ENCODE results near the gene ADGRB2. TPM values are rescaled to one million over a fixed set of nuclear protein-coding genes. Genes with fewer than 3 reads are reported as not detected.
"Not testable (repeated sequence)": the region's sequence is repeated elsewhere in the genome, so short reads cannot be mapped to it uniquely, and the experiment has no call there.

ADGRB2 gene
- total RNA-seq, 1 donor from 2014 or later = not detected

DNA sequence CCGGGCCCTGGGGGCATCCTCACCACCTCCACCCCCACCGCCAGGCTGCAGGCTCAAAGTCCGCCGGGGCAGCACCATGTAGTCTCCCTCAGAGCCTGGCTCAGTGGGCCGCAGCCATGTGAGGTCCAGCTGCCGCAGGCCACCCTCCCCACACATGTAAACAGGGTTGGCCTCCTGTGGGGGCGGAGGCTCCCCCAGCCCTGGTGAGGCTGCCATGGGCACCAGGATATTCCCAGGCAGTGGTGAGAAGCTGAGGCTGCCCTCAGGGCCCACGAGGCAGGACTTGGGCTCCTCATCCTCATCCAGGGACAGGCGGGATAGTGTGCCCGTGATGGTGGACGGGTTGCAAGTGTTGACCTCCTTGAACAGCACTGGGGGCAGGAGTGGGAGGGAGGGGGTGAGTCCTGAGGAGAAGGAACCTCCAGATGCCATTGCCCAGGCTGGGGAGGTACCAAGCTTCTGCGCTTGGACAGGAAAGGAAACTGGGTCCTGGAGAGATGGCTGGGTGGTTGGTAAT, 33.0 kb downstream of the ADGRB2 start:
- ATAC-seq (no peak), DNase-seq (ENCODE audit: low spot score) (no peak)

DNA sequence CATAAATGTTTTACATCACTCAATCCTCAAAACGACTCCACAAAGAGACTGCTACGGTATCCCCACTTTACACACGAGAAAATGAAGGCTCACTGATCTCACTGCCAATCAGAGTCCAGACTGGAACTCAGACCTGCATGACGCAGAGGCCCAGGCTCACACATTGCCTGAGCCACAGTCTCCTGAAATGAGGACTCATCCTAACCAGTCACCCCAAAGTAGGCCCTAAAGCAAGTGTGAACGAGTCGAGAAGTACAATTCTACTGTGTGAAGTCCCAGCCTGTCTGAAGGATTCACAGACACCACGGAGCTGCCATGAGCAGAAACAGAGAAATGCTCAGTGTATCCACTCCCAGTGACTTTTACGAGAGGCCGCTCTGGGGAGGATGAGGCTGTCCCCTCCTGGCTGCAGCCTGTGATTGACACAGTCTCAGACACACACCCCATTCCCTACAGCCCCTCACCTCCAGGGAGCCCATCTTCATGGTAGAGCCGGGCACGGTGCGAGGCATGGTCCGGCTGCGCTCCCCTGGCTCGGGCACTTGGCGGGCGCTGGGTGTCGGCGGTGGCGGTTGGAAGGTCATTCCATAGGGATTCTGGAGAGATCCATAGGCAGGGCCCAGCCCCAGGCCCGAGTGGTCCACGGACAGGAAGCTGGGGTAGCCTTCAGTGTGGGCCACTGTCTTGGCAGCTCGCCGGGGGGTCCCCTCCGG, 33.6 kb downstream of the ADGRB2 start:
- DNase-seq (ENCODE audit: low spot score) (no peak), ATAC-seq (no peak)

DNA sequence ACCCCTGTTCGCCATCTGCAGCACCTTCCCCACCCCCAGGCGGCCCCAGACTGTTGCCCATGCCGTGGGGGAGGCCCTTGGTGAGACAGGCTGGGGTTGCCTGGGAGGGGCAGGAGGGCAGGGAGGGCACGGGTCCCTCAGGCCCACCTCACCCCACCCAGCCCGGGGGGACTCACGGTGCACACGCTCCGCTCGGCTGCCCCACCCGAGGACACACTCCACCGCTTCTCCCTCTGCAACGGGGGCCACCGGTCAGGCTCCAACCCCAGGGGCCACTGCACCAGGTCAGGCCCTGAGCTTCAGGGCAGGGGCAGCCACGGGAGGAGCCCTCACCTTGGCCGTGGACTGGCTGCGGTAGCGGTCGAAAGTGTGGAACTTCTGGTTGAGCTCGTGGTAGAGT, 36.3 kb downstream of the ADGRB2 start:
- ATAC-seq (no peak), DNase-seq (ENCODE audit: low spot score) (no peak)

DNA sequence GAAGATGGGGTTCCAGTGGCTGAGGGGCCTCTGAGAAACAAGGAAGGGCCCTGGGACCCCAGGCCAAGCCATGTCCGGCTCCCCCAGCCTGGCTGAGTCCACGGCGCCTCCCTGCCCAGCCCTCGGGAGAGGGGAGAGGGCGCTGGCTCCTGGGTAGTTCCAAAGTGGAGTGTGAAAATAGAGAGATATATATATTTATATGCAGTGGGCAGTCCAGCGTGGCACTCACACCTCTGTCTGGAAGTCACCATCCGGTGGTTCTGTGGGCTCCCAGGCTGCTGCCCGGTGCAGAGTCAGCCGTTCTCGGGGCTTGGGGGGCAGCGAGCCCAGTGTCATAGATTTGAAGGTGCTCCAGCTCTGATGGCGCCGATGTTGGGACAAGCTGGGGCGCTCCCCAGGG, 36.9 kb downstream of the ADGRB2 start:
- DNase-seq (ENCODE audit: low spot score) (no peak), ATAC-seq (no peak)

DNA sequence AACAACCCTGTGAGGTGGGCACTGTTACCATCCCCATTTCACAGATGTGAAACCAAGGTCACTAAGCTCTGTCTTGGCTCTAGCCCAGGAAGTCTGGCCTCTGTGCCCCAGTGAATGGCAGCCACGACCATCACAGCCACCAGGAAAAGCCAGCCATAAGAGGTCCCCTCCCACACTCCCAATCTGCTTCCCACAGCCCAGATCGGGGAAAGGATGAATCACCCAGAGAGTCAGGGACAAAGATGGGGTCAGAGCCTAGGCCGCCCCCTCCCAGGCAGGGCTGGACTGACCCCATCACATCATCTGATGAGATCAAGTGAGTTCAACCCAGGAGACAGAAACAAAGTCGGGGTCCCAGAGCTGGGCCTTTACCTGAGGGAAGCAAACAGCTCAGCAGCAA, 37.4 kb downstream of the ADGRB2 start:
- DNase-seq (ENCODE audit: low spot score) (no peak), ATAC-seq (no peak)

DNA sequence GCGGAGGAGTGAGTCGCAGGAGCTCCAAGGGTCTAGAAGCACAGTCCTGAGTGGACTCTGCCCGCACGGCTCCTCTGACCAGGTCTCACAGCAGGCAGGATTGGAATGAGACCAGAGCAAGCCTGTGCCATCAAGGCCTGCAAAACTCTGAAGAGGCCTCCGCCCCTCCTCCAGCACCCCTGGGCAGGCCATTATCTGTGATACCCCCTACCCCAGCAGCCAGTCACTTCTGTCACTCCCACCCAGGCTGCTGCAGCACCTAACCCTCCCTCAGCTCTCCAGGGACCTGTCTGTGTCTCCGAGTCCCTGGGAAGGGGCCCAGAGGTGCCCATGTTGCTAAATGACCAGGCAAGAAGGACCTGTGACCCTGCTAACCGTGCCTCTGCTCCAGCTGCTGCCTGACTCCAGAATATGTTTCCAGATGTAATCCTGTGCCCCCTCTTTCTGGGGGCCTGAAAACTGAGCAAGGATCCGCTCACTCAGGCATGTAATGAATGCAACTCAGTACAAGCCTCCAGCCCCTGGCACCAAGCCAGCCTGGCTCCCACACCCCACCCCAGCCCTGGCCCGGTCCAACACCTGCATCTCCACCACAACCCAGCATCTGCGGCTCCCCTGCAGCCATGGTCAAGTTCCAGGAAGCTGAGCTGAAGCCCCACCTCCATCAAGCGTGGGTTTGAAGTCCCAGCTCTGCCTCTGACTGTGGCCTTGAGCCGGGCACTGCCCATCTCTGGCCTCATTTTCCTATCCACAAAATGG, 38.2 kb downstream of the ADGRB2 start:
- DNase-seq (ENCODE audit: low spot score) (no peak), ATAC-seq (no peak)

DNA sequence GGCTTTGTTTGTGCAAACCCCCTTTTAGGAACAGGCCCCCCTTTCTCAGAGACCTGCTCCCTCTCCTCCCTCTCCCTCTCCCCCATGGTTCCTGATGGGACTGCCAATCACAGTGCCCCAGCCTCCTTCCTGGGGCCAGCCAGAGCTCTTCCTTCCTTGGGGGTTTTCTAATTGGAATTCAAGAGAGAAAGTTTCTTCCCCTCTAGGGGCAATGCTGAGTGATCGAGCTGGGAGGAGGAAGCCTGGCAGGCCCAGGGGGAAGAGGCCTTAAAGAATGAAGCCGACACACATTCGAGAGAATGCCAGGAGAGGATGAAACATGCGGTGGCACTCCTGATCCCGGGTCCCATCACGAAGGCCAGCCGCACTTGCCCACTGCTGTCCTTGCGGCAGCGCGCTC, 39.0 kb downstream of the ADGRB2 start:
- DNase-seq (ENCODE audit: low spot score) = no peak
- no peak for ATAC-seq

DNA sequence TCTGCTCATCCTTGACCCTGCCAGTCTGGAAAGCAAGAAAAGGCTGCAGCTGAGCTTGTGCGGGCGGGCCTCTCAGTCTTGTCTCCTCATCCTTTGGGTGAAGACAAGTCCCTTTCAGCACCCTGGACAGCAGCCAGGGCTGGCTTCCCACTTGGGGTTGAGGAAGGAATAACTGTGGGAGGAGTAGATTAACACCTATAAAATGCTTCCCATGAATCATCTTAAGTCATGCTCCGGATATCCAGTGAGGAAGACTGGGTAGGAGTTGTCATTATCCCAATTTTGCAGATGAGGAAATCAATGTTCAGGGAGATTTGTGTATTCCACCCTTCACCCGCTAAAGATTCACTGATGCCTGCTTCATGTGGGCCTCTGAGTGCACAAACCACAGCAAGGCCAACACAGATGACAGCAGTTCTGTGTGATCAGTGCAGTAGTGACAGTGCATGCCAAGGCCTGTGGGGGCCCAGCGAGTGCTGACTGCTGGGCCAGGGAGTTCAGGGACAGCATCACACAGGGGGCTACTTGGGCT, 40.2 kb downstream of the ADGRB2 start:
- DNase-seq (ENCODE audit: low spot score) (no peak), ATAC-seq (peak; percentile 29)

DNA sequence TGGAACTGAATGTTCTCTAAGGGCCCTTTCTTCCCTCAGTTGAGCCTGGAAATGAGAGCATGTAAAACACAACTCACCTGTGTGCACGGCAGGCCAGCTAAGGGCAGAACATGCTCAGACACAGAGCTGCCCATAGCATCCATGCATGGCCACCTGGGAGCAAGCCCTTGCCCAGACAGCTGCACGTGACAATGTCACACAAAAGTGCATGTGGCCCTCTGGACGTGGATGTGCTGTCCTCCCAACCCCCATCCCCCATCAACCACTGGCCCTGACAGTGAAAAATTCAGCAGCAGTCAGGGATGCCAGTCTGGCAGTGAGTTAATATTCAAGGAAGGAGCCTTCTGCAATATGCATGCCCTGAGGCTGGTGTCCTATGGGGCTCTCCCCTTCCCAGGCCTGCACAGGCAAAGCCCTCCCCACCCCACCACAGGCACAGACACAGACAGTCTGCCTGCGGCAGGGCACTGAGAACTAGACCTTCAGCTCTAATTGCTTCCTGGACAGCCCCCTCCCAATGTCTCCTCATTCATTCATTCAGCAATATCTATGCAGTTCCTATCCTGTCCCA, 45.7 kb downstream of the ADGRB2 start:
- no peak for ATAC-seq

DNA sequence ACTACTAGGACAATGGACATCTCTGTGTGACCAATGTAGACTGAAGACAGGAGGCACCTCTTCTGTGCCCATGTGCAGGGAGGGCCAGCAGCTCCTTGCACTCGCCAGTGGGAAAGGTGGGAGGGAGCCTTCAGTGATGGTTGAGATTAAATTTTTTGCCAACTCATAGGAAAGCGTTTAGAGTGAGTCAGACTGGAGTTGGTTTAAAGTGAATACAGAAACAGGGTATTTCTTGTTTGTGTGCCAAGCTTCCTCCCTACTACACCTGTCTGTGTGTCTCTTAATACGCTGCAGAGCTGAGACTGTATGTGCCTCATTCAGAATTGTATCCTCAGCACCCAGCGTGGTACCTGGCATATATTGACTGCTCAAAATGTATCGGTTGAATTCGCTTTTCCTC, 46.8 kb downstream of the ADGRB2 start:
- ATAC-seq (no peak), DNase-seq (ENCODE audit: low spot score) (no peak)

More for the DNA sequence above, 45.7 kb downstream of the ADGRB2 start:
- no peak for DNase-seq (ENCODE audit: low spot score)

DNA sequence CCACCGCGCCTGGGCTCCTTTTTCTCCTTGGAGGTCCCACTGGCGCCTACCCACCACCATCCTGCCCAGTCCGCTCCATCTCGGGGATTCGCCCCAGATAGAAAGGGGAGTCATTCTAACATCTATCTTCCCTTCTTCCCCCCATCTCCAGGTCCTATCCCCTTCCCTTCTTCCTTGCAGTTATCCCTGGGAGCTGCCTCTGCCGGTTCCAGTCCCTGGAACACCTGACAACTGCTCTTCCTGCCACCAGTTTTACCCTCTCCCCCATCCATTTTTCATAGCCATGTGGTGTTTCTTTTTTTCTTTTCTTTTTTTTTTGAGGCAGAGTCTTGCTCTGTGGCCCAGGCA, 48.3 kb downstream of the ADGRB2 start:
- no peak for DNase-seq (ENCODE audit: low spot score)
- no peak for ATAC-seq

DNA sequence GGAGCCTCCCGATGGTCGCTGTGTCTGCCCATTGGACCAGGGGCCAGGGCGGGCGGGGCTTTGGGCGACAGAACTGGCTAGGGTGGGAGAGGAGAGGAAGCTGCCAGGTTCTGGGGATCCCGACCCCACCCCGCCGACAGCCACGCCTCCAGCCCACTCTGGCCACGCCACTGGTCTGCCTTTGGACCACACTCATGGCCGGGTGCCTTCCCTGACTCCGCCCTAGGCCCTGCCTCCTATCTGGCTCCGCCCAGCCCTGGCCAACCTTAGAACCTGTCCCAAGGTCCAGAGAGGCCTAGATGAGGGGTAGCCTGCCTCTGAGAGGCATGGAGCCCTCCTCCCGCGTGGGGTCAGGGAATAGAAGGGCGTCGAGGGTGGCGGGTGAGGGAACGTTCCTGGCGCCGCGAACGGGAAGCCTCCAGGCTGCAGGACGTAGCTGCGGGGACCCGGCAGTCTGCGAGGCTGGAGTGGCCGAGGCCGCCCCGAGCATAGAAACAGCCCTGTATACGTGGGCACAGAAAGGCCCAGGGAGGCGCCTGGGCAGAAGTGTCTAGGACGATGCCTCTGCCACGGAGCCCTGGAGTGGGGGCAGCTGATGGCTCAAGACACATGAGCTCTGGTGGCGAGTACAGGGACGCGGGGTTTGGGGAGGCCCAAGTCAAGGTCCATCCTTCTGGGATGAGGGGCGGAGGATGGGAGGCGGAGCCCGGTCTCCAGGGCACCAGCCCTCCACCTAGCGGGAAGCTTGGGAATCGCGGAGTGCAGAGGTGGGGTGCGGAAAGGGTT, 48.9 kb downstream of the ADGRB2 start:
- peak; percentile 88 for DNase-seq (ENCODE audit: low spot score)
- peak; percentile 92 for ATAC-seq

DNA sequence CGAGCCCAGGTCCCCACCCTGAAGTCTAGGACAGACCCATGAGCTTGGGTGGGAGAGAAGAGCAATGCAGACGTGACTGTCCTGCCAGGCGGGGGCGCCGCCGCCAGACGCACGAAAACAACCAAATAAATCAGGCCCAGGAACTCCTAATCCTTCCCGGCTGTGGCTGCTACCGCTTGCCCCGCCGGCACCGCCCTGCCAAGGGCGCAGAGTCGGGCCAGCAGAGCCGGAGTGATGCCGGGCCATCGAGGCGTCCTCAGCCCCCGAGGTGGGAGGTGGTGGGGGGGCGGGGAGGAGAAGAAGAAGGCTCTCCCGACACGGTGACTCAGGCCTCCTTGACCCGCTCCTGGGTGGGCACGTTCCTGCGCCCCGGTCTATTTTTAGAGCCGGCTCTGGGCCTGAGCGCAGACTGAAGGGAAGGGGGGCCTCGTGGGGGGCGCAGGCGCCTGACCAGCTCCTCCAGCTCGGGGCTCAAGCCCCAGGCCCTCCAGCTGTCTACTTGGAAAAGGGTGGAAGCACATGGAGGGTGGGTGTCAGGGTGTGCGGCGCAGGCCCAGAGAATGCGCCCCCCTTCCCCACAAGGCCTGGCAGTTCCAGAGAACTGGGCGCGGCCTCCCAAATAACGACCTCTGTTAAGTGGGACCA, 49.6 kb downstream of the ADGRB2 start:
- no peak for DNase-seq (ENCODE audit: low spot score)
- peak; percentile 49 for ATAC-seq

DNA sequence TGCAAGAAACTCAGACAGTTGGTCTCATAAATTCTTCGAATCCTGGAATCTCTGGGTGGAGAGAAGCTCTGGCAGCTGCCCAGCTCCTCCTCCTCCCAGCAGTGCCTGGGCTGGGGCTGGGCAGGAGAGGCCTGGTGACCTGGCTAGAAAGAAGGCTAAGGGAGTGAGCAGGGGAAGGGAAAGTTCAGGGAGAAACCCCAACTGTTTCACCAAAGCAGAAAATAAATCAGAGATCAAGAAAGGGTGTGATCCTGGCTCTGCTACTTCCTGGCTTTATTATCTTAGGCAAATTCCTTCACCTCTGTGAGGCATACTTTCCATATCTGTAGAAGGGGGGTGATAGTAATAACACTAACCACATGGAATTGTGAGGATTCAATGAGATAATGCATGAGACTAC, 51.5 kb downstream of the ADGRB2 start:
- DNase-seq (ENCODE audit: low spot score) (no peak), ATAC-seq (no peak)

DNA sequence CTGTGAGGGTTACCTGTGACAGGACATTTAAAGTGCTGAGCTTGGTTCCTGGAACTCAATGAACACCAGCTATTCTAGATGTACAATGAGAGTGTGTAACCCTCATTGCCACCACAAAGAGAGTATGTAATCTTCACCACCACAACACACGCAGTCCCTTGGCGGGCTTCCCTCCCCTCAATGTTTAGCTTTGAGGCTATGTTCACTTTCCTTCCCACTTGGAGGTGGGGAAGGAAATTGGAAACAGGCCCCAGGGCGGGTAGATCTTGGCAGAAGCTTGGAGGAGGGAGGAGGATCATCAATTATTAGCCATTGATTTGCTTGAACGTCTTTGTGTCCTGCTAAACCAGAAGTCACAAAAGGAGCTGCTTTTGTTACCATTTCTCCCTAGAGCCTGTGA, 52.1 kb downstream of the ADGRB2 start:
- ATAC-seq (no peak), DNase-seq (ENCODE audit: low spot score) (no peak)

DNA sequence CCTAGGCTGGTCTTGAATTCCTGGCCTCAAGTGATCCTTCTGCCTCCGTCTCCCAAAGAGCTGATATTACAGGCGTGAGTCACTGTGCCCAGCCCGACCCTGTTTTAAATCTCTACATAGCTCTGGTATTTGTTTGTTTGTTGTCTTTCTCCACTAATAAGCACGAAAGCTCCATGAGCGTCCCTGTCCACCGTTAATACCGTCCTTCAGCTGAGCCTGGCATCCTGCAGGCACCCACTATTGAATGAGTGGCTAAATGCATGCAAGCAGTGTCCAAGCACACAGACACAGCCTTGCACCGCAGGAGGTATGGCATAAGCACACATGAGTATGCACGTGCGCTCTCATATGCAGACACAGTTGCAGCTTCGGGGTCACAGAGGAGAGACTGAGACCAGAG, 55.8 kb downstream of the ADGRB2 start:
- DNase-seq (ENCODE audit: low spot score) (no peak), ATAC-seq (no peak)

DNA sequence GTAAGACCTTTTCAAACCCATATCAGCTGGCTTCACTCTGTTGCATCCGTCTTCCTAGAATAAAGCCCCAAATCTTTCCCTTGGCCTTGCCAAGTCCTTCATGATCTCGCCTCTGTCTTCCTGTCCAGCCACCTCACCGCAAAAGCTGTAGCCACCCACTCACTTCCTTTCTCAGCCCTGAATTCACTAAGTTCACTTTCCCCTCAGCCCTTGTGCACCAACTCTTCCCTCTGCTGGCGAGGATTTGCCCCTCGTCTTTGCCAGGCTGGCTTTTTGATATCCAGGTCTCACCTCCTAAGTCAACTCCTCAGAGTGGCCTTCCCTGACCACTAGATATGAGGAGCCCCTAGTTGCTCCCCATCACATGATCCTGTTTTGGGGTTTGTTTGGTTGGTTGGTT, 56.4 kb downstream of the ADGRB2 start:
- ATAC-seq = no peak
- no peak for DNase-seq (ENCODE audit: low spot score)

DNA sequence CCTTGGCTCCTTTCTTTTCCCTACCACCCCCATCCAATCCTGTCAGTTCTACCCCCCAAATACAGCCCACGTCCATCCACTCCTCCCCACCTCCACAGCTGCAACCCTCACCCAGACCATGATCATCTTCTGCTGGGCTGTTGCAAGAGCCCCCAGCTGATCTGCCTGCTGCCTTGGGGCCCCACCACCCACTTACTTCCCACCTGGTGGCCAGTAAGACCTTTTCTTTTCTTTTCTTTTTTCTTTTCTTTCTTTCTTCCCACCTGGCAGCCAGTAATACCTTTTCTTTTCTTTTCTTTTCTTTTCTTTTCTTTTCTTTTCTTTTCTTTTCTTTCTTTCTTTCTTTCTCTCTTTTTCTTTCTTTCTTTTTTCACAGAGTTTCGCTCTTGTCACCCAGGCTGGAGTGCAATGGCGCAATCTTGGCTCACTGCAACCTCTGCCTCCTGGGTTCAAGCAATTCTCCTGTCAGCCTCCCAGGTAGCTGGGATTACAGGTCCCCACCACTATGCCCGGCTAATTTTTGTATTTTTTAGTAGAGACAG, 57.0 kb downstream of the ADGRB2 start:
- DNase-seq (ENCODE audit: low spot score); ATAC-seq: not testable (repeated sequence)

DNA sequence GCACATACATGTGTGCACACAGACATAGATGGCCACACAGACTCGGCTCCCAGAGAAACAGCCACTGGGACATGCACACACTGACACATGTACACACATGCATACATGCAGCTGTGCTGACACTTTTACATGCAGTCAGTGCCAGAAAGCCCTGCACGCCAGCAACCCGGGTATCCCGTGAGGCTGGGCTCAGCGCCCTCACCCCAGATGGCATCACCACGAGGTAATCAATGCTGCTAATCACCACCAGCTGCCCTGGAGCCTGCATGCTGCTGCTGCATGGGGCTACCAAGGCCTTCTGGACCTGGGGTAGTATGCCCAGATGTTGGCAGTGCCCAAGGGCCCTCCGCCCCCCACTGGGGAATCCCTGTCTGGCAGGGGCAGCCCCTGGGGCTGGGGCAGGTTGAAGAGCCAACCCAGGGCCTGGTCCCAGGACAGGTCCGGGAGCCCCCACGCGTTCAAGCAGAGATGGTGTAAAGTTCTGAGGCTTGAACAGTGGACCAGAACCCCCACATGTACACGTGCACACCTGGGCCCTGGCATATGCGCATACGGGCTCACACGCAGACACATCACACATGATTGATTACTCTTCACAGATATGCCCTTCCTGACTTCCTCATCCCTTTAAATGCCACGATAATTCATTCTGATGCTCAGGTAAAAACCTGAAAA, 57.6 kb downstream of the ADGRB2 start:
- ATAC-seq (no peak), DNase-seq (ENCODE audit: low spot score) (no peak)
